HG02588 (cell line): ENCODE data around the gene BUB1B.

Experiments used
- ATAC-seq: cut with Tn5 transposase; IDR thresholded peaks from one replicate; pipeline ENCODE4 v1.9.1; 2021; ENCODE audit warnings: mild to moderate bottlenecking, moderate library complexity; ENCODE audit not compliant: unreplicated experiment

The BUB1B gene

GRCh38 chr15:40239693-40240618 is 79.1 kb downstream of the BUB1B start:
- no peak for ATAC-seq

GRCh38 chr15:40240619-40241221 is 79.9 kb downstream of the BUB1B start:
- no peak for ATAC-seq

- ATAC-seq: no peak
Measured at GRCh38 chr15:40241269-40242212, 80.7 kb downstream of the BUB1B start.

GRCh38 chr15:40242213-40242599 is 81.3 kb downstream of the BUB1B start:
- no peak for ATAC-seq

- ATAC-seq: no peak
Measured at GRCh38 chr15:40242601-40243000, 81.7 kb downstream of the BUB1B start.

GRCh38 chr15:40243126-40243810 is 82.4 kb downstream of the BUB1B start:
- no peak for ATAC-seq

- ATAC-seq: no peak
Measured at GRCh38 chr15:40244961-40245523, 84.2 kb downstream of the BUB1B start.

GRCh38 chr15:40245666-40246450 is 85.0 kb downstream of the BUB1B start:
- ATAC-seq: no peak

GRCh38 chr15:40246496-40247280 is 85.8 kb downstream of the BUB1B start:
- ATAC-seq: no peak

- no peak for ATAC-seq
Measured at GRCh38 chr15:40247406-40247971, 86.6 kb downstream of the BUB1B start.

- no peak for ATAC-seq
Measured at GRCh38 chr15:40248006-40248783, 87.3 kb downstream of the BUB1B start.

GRCh38 chr15:40249477-40250303 is 88.8 kb downstream of the BUB1B start:
- ATAC-seq: no peak

GRCh38 chr15:40250304-40250656 is 89.4 kb downstream of the BUB1B start:
- ATAC-seq: no peak

GRCh38 chr15:40250771-40251483 is 90.1 kb downstream of the BUB1B start:
- no peak for ATAC-seq

GRCh38 chr15:40251486-40252140 is 90.7 kb downstream of the BUB1B start:
- no peak for ATAC-seq

GRCh38 chr15:40252141-40252437 is 91.2 kb downstream of the BUB1B start:
- no peak for ATAC-seq
